GM21825 (cell line): ENCODE data around the gene OGFOD3.
"Not testable (repeated sequence)": the region's sequence is repeated elsewhere in the genome, so short reads cannot be mapped to it uniquely, and the experiment has no call there.

Experiments used
- ATAC-seq: cut with Tn5 transposase; IDR thresholded peaks from one replicate; pipeline ENCODE4 v1.9.1; 2021; ENCODE audit warnings: mild to moderate bottlenecking, moderate library complexity; ENCODE audit not compliant: unreplicated experiment

Gene OGFOD3

DNA sequence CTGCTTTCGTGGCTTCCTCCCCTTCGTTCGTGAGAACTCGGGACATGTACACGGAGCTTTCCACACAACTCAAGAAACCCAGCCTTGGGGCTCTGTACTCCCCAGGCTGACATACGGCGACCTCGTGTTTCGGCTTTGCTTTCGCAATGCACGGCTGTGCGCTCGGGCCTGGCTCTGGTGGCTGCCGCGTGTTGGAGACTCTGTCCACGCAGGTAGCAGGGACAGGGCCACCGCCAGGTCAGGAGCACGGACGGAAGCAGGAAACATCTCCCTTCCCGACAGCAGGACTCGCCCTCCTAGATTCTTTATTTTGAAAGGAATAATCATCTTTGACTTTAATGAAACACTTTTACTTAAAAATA lies 29.5 kb downstream of the OGFOD3 start:
- ATAC-seq = no peak

DNA sequence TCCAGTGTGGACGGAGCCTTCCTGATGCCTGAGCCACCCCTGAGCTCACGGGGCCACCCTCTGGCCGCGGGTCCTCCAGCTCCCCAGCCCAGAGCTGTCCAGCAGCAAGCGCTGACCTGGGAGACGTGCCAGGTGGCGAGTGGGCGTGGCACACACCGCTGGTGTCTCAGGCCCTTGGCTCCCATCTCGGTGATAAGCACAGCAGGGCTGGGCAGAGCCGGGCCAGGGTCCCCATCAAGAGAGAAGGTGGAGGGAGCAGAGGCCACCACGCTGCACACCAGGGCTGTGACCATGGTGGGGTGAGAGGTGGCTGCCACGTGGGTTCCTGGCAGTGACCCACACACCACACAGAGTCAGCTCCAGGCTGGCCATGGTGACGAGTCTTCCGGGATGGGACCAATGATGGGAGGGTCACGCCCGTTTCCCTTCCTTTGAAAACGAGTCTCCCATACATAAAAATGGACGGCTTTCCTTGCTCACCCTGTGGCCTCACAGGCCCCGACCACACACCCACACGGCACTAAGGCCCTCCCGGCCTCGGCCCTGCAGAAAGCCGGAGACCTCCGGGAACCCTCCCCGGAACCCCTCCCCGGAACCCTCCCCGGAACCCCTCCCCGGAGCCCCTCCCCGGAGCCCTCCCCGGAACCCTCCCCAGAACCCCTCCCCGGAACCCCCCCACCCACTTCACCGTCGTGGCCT lies 30.0 kb downstream of the OGFOD3 start:
- no peak for ATAC-seq

DNA sequence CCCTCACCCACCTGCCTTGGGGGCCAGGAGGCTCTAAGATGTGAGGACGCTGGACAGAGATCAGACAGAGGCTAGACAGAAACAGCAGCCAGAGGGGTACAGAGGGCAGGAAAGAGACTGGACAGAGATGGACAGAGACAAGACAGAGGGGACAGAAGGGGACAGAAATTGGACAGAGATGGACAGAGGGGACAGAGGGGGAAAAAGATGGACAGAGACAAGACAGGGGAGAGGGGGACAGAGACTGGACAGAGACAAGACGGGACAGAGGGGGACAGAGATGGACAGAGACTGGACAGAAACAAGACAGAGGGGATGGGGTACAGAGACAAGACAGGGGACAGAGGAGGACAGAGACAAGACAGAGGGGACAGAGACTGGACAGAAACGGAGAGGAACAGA lies 30.7 kb downstream of the OGFOD3 start:
- no peak for ATAC-seq

DNA sequence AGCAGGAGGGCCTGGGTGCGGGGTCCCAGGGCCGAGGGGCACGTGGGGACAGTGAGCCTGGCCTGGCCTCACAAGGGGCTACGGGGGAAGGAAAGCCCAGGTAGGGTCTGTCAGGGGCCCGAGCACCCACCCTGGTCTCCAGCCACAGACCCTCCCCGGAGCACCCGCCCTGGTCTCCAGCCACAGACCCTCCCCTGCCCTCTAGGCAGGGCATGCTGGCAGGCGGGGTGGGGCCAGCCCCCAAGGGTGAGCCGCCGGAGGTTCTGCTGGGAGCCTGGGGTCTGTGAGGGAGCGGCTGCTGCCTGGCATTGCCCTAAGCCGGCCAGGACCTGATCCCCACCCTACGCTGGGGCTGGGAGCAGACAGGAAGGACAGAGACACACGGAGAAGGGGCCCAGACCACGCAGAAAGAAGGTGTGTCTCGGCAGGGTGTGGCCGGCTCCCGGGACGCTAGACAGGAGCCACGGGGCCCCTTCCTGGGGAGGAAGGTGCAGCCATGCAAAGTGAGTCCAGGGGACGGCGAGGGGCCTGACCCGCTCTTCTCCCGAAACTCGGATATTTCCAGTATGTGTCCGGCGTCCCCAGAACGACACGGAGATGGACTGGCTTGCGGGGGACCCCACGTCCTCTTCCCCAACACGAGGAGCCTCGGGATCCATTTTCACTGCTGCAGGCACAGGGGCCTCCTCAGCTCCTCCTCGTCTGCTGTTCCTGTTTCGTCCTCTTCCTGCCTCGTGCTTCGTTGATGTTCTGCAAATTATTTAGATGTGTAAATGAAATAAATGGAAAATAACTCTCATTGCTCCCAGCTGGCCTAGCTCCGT lies 31.3 kb downstream of the OGFOD3 start:
- ATAC-seq = no peak

DNA sequence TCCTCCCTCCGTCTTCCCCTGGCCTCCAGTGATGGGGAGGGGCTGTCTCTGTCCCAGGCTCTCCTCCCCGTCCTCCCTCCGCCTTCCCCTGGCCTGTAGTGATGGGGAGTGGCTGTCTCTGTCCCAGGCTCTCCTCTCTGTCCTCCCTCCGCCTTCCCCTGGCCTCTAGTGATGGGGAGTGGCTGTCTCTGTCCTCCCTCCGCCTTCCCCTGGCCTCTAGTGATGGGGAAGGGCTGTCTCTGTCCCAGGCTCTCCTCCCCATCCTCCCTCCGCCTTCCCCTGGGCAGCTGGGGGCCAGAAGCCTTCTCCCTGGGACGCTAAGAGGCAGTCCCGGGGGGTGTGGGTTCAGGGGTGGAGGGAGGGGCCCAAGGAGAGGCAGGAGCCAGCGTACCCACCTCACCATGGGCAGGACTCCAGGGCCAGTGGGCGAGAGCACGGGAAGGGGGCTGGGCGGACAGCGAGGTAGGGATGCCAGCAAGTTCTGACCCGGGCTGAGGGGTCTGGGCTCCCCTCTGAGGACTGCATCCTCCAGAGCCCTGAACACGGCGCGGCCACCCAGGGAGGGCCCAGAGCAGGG lies 32.0 kb downstream of the OGFOD3 start:
- no peak for ATAC-seq

DNA sequence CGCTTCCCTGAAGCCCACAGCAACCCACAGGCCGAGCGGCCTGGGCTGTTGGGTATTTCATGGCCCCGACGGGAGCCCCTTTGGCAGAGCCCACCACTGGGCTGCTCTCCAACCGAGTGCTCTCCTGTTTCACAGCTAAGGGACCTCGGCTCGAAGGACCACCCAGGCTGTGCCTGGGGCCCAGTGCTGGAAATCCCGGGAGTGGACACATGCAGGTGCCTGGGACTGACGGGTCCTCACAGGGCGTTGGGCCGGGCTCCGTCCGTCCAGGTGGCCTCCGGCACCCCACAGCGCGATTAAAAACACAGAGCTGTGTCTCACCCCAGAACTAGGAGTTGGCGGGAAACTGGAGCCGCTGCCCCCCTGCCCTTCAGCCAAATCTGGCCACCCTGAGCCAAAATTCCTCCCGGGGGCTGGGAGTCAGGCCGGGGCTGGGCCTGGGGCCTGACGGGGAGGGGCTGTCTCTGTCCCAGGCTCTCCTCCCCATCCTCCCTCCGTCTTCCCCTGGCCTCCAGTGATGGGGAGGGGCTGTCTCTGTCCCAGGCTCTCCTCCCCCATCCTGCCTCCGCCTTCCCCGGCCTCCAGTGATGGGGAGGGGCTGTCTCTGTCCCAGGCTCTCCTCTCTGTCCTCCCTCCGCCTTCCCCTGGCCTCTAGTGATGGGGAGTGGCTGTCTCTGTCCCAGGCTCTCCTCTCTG lies 32.7 kb downstream of the OGFOD3 start:
- ATAC-seq = no peak

DNA sequence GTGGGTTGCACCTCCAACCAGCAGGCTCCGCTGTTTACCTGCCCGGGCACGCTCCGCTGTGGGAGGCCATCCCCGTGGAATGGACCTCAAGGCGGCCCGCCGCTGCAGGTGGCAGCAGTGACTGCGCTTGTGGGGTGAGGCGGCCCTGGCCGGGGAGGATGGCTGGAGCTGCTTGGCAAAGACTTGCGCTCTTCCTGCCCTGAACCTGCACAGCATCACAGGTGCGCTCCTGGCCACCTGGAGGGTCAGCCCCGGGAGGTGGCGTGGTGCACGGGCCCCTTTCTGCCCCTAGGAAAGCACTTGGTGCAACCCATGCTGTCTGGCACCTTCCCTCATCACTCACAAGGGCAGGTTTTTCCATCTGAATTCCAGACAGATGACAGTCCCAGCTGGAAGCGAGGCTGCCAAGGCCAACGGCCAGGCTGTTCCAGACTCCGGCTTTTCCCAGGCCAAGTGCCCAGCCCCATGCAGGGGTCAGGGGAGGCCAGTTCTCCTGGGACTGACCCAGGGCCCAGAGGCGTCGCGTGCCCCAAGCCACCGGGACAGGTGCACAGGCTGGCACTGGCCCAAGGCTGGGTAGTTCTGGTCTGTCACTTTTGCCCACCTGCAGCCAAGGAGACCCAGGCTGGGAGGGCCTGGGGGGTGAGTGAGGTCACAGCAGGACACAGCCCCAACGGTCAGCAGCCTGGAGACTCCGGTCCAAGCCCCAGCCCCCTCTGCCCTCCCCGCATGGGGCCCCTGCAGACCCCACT lies 33.5 kb downstream of the OGFOD3 start:
- ATAC-seq = no peak

DNA sequence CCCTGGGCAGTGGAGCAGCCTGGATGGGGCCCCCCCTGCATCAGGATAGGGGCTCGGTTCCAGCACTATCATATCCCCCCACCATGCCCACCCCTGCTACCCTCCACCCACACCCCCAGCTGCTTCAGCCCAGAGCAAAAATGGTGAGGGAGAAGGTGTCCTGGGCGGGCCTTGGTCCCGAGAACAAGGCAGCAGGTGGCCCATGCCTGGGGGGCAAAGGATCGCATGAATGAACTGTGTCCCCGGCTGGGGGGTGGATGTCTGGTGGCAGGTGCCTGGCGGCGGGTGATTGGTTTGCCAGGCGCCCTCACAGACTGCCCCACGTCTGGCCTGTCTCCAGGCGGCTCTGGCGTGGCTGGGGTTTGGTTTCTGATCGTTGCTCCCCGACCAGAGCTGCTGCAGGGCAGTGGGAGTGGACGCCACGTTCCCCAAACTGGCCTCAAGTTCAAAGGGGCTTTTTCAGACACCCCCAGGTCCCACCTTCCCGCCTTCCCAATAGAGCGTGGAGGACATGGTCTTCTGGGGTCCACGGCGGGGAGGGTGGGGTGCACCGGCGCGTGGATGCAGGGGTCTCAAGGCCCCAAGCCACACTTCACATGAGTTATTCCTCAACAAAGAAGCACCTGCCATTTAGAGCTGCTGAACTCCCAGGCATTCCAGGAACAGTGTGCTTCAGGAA lies 34.2 kb downstream of the OGFOD3 start:
- no peak for ATAC-seq

DNA sequence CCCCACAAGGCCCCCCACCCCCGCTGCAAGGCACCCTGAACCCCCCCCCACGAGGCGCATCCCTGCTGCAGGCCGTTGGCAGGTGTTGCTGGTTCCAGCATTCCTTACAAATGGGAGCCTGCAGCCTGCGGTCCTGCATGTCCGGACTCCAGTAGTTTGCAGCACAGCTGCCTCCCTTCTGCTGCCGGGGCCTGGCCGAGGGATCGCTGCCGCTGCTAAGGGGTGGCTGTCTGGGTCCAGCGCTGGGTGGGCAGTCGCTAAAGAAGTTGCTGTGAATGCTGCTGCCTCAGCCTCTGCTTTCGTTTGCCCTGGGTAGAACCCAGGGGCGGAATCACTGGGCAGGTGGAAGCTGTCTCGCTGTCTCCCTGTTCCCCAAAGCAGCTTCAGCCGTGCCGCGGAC lies 35.0 kb downstream of the OGFOD3 start:
- ATAC-seq = no peak

DNA sequence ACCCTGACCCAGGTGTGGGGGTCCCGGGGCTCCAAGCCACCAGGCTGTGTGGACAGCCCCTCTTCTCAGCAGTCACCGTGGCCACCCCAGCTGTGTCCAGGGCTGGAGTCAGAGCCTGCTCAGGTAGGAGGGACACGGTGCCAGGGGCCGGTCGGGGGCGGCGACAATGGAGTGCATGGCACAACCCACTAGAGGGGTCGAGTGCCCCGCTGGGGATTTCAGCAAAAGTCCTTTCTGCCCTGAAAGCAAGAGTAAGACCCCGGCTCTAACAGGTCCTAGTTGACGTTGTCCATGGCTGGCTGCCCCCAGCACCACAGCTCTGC lies 35.5 kb downstream of the OGFOD3 start:
- ATAC-seq = no peak

DNA sequence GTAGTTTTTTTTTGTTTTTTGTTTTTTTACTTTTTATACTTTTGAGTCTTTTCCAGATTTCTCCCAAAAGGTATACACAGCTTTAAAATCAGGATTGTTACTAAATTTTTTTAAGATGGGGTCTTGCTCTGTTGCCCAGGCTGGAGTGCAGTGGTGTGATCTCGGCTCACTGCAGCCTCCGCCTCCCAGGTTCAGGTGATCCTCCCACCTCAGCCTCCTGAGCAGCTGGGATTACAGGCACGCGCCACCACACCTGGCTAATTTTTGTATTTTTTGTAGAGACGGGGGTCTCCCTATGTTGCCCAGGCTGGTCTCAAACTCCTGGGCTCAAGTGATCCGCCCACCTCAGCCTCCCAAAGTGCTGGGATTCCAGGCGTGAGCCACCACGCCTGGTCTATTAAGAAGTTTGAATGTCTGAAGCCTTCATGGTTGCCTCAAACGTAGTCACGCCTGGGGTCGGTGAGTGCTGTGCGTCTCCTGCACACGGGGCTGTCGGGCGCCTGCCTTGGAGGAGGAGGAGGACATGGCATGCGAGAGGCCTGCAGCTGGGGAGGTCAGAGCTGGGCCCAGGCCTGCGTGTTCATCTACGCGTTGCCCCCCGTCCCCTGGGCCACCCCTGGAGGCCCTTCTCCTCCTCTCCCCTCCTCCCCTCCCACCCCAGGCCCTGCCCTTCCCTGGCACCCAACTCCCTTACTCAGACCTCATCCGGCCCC lies 36.0 kb downstream of the OGFOD3 start:
- ATAC-seq = not testable (repeated sequence)

DNA sequence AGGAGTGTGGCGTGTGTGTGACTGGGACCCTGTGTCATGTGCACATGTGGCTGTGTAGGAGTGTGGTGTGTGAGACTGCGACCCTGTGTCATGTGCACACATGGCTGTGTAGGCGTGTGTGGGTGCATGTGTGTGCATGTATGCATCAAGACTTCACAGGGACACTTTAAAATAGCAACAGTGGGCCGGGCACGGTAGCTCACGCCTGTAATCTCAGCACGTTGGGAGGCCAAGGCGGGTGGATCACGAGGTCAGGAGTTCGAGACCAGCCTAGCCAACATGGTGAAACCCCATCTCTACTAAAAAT lies 36.7 kb downstream of the OGFOD3 start:
- ATAC-seq = not testable (repeated sequence)

DNA sequence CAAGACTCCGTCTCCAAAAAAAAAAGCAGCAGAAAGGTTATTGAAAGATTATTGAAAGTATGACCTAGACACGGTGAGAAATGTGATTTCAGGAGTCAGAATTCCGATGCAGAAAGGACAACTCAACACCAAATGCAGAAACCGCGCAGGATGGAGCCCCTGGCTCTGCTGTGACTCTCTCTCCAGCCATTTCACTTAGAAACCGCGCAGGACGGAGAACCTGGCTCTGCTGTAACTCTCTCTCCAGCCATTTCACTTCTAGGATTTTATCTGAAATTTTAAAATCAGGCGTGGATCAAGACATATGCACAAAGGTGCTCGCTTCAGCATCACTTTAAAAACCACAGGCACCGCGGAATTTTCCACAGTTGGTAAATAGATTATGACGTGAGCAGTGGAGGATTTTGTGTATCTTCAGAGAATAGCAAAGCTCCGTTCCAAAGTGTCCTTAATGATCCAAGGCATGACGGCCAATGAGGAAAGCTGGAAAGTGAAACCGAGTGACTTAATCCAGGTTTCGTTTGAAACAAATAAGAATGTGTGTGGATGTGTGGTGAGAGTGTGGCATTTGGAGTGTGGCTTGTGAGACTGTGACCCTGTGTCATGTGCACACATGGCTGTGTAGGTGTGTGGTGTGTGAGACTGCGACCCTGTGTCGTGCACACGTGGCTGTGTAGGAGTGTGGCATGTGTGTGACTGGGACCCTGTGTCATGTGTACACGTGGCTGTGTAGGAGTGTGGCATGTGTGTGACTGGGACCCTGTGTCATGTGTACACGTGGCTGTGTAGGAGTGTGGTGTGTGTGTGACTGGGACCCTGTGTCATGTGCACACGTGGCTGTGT lies 37.3 kb downstream of the OGFOD3 start:
- ATAC-seq = no peak

DNA sequence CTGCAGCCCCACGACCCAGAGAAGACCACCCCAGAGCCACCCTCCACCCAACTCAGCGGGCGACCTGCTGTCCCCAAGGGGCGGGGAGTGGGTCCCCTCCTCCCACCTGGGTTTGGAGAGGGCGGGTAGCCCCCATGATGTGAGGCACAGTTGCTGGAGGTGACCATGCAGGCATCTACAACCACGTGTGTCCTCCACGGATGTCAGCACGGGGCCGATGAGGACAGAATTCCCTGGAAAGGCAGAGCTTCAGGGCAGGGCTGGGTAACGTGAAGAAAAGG lies 39.7 kb downstream of the OGFOD3 start:
- ATAC-seq = no peak

DNA sequence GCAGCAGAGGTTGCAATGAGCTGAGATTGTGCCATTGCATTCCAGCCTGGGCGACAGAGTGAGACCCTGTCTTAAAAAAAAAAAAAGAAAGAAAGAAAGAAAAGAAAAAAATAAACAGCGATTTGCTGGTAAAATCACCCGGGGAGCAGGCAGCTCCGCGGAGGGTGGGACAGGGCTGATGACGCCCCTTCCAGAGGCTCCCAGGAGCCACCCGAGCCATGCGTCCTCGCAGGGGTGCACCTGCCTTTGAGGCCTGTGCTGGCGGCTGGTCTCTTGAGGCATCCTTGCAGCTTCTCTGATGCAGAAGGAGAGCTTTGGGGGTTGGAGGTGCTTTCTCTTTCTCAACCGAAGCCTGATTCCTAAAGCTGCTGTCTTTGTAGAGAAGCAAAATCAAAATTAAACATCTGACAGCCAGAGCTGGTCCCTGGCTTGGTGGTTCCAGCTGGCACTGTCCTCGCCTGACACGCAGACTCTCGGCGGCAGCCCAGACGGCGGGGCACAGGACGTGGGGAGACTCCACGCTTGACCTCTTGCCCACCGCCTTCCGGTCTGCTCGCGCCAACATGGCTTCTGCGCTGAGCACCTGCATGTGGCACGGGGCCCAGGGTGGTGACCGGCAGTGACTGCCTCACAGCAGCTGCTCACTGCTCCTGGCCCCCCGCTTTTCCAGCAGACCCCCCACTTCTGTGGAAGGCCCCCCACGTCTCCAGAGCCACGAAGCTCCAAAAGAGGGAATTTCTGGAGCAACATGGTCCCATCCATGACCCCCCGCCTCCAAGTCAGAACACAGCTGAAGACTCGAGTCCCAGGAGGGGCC lies 40.3 kb downstream of the OGFOD3 start:
- ATAC-seq = no peak

DNA sequence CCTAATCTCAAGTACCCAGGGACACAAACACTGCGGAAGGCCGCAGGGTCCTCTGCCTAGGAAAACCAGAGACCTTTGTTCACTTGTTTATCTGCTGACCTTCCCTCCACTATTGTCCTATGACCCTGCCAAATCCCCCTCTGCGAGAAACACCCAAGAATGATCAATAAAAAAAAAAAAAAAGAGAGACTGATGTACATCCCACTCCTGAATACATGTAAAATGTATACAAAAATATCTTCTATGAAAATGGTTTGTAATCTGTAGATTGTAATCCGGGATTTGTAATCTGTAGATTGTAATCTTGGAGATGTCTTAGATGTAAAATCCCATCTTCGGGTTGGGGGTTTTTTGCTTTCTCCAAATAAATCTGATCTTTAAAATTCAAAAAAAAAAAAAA lies 41.1 kb downstream of the OGFOD3 start:
- ATAC-seq = not testable (repeated sequence)

DNA sequence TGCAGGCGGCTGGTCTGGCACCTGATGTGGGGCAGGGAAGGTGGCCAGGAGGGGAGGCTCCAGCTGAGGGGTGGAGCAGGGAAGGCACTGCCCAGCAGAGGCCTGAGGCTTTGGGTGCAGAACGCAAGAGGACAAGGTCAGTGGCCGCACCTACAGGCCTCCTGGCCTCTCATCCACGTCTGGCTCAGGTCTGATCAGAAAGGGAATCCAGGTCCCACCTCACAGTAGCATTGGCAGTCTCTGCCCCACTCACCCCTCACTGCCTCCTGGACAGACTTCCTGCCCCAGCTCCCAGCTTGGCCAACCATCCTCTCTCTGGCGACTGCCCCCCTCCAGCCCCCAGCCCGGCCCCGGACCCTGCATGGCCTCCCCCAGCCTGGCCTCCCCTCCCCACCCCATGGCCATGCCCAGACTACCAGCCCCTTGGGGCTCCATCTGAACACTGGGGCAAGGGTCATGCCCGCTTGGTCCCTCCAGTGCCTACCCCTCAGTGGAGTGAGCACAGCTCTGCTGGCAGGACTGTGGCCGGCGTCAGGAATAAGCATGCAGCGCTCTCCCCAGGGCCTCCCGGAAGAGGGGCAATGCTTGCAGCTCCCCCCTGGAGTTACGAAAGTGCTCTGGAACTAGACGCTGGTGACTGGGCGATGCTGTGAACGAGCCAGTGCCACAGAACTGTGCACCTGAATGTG lies 42.2 kb downstream of the OGFOD3 start:
- no peak for ATAC-seq
